ENCODE results near the gene CIB2.

Gene CIB2

GRCh38 chr15:78125267-78125666 lies 6.0 kb downstream of the CIB2 start:
- no peak for DNase-seq (ENCODE audit: low read depth)
- H3K4me3 ChIP-seq (ENCODE audit: low read depth, low read length): no peak overlapping the region
- TF ChIP-seq, protein P1, sequence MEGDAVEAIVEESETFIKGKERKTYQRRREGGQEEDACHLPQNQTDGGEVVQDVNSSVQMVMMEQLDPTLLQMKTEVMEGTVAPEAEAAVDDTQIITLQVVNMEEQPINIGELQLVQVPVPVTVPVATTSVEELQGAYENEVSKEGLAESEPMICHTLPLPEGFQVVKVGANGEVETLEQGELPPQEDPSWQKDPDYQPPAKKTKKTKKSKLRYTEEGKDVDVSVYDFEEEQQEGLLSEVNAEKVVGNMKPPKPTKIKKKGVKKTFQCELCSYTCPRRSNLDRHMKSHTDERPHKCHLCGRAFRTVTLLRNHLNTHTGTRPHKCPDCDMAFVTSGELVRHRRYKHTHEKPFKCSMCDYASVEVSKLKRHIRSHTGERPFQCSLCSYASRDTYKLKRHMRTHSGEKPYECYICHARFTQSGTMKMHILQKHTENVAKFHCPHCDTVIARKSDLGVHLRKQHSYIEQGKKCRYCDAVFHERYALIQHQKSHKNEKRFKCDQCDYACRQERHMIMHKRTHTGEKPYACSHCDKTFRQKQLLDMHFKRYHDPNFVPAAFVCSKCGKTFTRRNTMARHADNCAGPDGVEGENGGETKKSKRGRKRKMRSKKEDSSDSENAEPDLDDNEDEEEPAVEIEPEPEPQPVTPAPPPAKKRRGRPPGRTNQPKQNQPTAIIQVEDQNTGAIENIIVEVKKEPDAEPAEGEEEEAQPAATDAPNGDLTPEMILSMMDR (conservative IDR thresholded peaks at IDR 0.05; ENCODE audit: low read depth, low read length): no peak

DNA sequence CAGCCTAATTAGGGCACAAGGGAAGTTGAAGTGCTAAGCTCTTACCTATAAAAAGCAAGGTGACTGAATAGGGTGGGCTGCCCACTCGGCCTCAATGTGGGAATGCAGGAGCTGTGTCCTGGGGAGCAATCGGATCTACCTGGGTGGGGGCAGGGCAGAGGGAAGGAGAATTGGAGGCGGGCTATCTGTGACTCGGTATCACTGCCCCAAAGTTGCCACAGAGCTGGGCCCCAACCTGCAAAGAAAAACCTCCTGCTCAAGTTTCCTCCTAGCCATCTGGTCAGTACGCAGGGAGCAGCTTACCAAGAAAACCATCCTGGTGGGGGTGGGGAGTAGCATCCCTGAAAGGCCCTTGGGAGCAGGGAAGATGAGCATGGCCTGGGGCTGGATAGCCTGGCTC lies 10.7 kb downstream of the CIB2 start:
- TF ChIP-seq, protein P1 (conservative IDR thresholded peaks at IDR 0.05; ENCODE audit: low read depth, low read length): no peak
- H3K4me3 ChIP-seq (ENCODE audit: low read depth, low read length): no peak overlapping the region
- no peak for DNase-seq (ENCODE audit: low read depth)

DNA sequence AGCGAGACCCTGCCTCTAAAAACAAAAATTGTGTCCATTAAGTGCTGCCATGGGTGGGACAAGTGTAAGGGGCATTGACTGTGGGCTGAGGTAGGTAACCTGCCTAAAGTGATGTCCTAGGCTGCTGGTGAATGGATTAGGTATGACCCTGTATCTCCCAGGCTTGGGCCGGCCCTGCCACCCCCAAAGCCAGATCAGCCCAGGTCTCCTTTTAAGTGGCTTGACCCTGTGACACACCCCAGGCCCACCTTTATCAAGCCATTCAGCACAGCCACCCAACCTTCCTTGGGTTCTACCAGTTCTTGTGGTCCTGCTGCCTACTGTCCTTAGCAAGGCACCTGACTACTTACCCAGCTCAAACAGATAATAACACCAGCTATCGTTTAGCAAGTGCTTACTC lies 18.7 kb downstream of the CIB2 start:
- TF ChIP-seq, protein P1 (conservative IDR thresholded peaks at IDR 0.05; ENCODE audit: low read depth, low read length): no peak
- no peak for DNase-seq (ENCODE audit: low read depth)

DNA sequence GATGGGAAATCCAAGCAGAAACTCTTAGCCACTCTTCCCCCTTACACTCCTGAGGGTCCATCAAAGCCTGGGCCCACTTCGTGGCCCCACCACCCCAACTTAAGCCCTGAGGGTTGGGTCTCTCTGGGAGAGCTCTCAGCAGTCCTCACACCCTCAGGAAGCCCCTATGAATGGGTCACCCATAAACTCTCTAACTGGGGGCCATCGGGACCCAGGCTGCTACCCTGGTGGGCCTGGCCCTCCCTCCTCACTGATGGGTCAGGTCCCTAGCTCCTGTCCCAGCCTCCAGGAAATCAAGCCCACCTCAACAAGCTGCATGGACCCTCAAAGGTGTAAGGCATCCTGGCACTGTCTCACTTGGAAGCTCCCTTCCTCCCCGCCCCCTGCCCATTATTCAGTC lies 19.5 kb downstream of the CIB2 start:
- DNase-seq (ENCODE audit: low read depth): no peak
- H3K4me3 ChIP-seq (ENCODE audit: low read depth, low read length): no peak overlapping the region
- TF ChIP-seq, protein P1 (conservative IDR thresholded peaks at IDR 0.05; ENCODE audit: low read depth, low read length): no peak

More for the DNA sequence above, 18.7 kb downstream of the CIB2 start:
- H3K4me3 ChIP-seq (ENCODE audit: low read depth, low read length): no peak overlapping the region

GRCh38 chr15:78110916-78111475 lies 20.2 kb downstream of the CIB2 start:
- no peak overlapping the region for H3K4me3 ChIP-seq (ENCODE audit: low read depth, low read length)
- TF ChIP-seq, protein P1 (conservative IDR thresholded peaks at IDR 0.05; ENCODE audit: low read depth, low read length): no peak
- no peak for DNase-seq (ENCODE audit: low read depth)

- TF ChIP-seq, protein P1 (conservative IDR thresholded peaks at IDR 0.05; ENCODE audit: low read depth, low read length): no peak
- no peak overlapping the region for H3K4me3 ChIP-seq (ENCODE audit: low read depth, low read length)
- DNase-seq (ENCODE audit: low read depth): no peak
These were observed 21.1 kb downstream of the CIB2 start for GRCh38 chr15:78110096-78110495.

- no peak overlapping the region for H3K4me3 ChIP-seq (ENCODE audit: low read depth, low read length)
- no peak for DNase-seq (ENCODE audit: low read depth)
- TF ChIP-seq, protein P1 (conservative IDR thresholded peaks at IDR 0.05; ENCODE audit: low read depth, low read length): no peak
These were observed 22.1 kb downstream of the CIB2 start for GRCh38 chr15:78109156-78109555.
